H9 (cell line): ENCODE results near the gene LRP1. TPM values are rescaled to one million over a fixed set of nuclear protein-coding genes. Genes with fewer than 3 reads are reported as not detected.

Experiments
- DNase-seq: peaks from one replicate; pipeline ENCODE4 v3.0.0-alpha.2; 2017
- H2AFZ ChIP-seq: one replicate; pipeline ENCODE4 v1.6.1; 2013; ENCODE audit warnings: mild to moderate bottlenecking, low read length, control low read depth, moderate library complexity
- H2AK5ac ChIP-seq: 2 replicates; pipeline ENCODE4 v1.6.1; 2013; ENCODE audit warnings: low read length, control low read depth, mixed read lengths; ENCODE audit not compliant: insufficient read length
- H2BK120ac ChIP-seq: one replicate; pipeline ENCODE4 v1.6.1; 2013; ENCODE audit warnings: low read depth, mild to moderate bottlenecking, low read length, control low read depth, inconsistent platforms; ENCODE audit not compliant: poor library complexity, severe bottlenecking
- H2BK12ac ChIP-seq: 2 replicates; pipeline ENCODE4 v1.6.1; 2013; ENCODE audit warnings: low read length, control low read depth, mixed read lengths, low read depth; ENCODE audit not compliant: insufficient read length
- H2BK15ac ChIP-seq: 2 replicates; pipeline ENCODE4 v1.6.1; 2013; ENCODE audit warnings: low read depth, low read length, control low read depth
- H2BK20ac ChIP-seq: one replicate; pipeline ENCODE4 v1.6.1; 2013; ENCODE audit warnings: low read depth, mild to moderate bottlenecking, low read length, control low read depth, inconsistent platforms; ENCODE audit not compliant: poor library complexity, severe bottlenecking
- H2BK5ac ChIP-seq: 2 replicates; pipeline ENCODE4 v1.6.1; 2013; ENCODE audit warnings: low read length, control low read depth, mixed read lengths; ENCODE audit not compliant: insufficient read length
- H3K14ac ChIP-seq: 2 replicates; pipeline ENCODE4 v1.6.1; 2013; ENCODE audit warnings: low read length, control low read depth; ENCODE audit not compliant: insufficient read depth
- H3K18ac ChIP-seq: 2 replicates; pipeline ENCODE4 v1.6.1; 2013; ENCODE audit warnings: low read depth, mild to moderate bottlenecking, mixed read lengths, low read length, control low read depth; ENCODE audit not compliant: insufficient read length
- H3K23ac ChIP-seq: 2 replicates; pipeline ENCODE4 v1.6.1; 2013; ENCODE audit warnings: low read length, control low read depth, mixed read lengths, low read depth; ENCODE audit not compliant: insufficient read length
- H3K23me2 ChIP-seq: 2 replicates; pipeline ENCODE4 v1.6.1; 2013; ENCODE audit warnings: low read depth, mild to moderate bottlenecking, mixed read lengths, low read length, control low read depth; ENCODE audit not compliant: insufficient read length, poor library complexity, severe bottlenecking
- H3K27ac ChIP-seq: 2 replicates; pipeline ENCODE4 v1.5.1; 2013; ENCODE audit warnings: low read length, control low read depth, mixed read lengths, low read depth; ENCODE audit not compliant: insufficient read length
- H3K27me3 ChIP-seq: 2 replicates; pipeline ENCODE4 v1.6.1; 2013; ENCODE audit warnings: low read length, control low read depth, inconsistent platforms; ENCODE audit not compliant: insufficient read depth
- H3K4ac ChIP-seq: 2 replicates; pipeline ENCODE4 v1.6.1; 2013; ENCODE audit warnings: low read depth, mild to moderate bottlenecking, control low read depth, inconsistent platforms, low read length, moderate library complexity
- H3K4me1 ChIP-seq: 2 replicates; pipeline ENCODE4 v1.6.1; 2013; ENCODE audit warnings: low read length, control low read depth, inconsistent platforms; ENCODE audit not compliant: insufficient read depth
- H3K4me2 ChIP-seq: 2 replicates; pipeline ENCODE4 v1.6.1; 2013; ENCODE audit warnings: low read length, control low read depth, mixed read lengths; ENCODE audit not compliant: insufficient read length, insufficient read depth
- H3K56ac ChIP-seq: 2 replicates; pipeline ENCODE4 v1.6.1; 2013; ENCODE audit warnings: low read depth, mild to moderate bottlenecking, mixed read lengths, low read length, control low read depth; ENCODE audit not compliant: insufficient read length
- H3K79me1 ChIP-seq: 2 replicates; pipeline ENCODE4 v1.6.1; 2013; ENCODE audit warnings: low read depth, mild to moderate bottlenecking, moderate library complexity, low read length, control low read depth, inconsistent platforms; ENCODE audit not compliant: insufficient read depth, poor library complexity, severe bottlenecking
- H3K79me2 ChIP-seq: 2 replicates; pipeline ENCODE4 v1.6.1; 2013; ENCODE audit warnings: low read length, control low read depth, inconsistent platforms; ENCODE audit not compliant: insufficient read depth
- H3K9ac ChIP-seq: 2 replicates; pipeline ENCODE4 v1.6.1; 2013; ENCODE audit warnings: low read length, control low read depth, mixed read lengths; ENCODE audit not compliant: insufficient read length; ENCODE audit errors: extremely low read depth
- H3K9me3 ChIP-seq: one replicate; pipeline ENCODE4 v1.6.1; 2013; ENCODE audit warnings: low read depth, low read length, inconsistent platforms; ENCODE audit not compliant: control insufficient read depth
- H3T11ph ChIP-seq: one replicate; pipeline ENCODE4 v1.6.1; 2013; ENCODE audit warnings: mild to moderate bottlenecking, low read length, control low read depth, inconsistent platforms
- H4K20me1 ChIP-seq: one replicate; pipeline ENCODE4 v1.6.1; 2013; ENCODE audit not compliant: control insufficient read depth, insufficient read length, insufficient read depth
- H4K5ac ChIP-seq: 2 replicates; pipeline ENCODE4 v1.6.1; 2013; ENCODE audit warnings: low read depth, mild to moderate bottlenecking, mixed read lengths, low read length, control low read depth; ENCODE audit not compliant: insufficient read length
- H4K8ac ChIP-seq: replicated peaks from 2 replicates; pipeline ENCODE4 v1.6.1; 2013; ENCODE audit warnings: low read length, control low read depth, mixed read lengths, low read depth; ENCODE audit not compliant: insufficient read length
- H4K91ac ChIP-seq: 2 replicates; pipeline ENCODE4 v1.6.1; 2013; ENCODE audit warnings: low read depth, mild to moderate bottlenecking, moderate library complexity, mixed read lengths, low read length, control low read depth; ENCODE audit not compliant: insufficient read length
- H3K27ac Mint-ChIP-seq, 3 experiments: 2 replicates in 2 of 3; 3 replicates in 1 of 3; pipeline ENCODE4 v1.8.0; 2020 to 2021; ENCODE audit warnings: mixed read lengths in 3 of 3, mild to moderate bottlenecking in 1 of 3, moderate library complexity in 1 of 3
- H3K27me3 Mint-ChIP-seq: 2 replicates; pipeline ENCODE4 v1.8.0; 2021; ENCODE audit warnings: low read depth, mild to moderate bottlenecking, moderate library complexity, mixed read lengths
- H3K36me3 Mint-ChIP-seq, 3 experiments: 2 replicates in 2 of 3; 3 replicates in 1 of 3; pipeline ENCODE4 v1.8.0; 2020 to 2021; ENCODE audit warnings: low read depth in 3 of 3, mixed read lengths in 3 of 3; ENCODE audit not compliant: insufficient read depth in 1 of 3
- H3K4me1 Mint-ChIP-seq, 2 experiments: 2 replicates each; pipeline ENCODE4 v1.8.0; 2020; ENCODE audit warnings: mixed read lengths in 2 of 2
- H3K4me3 Mint-ChIP-seq, 2 experiments: 2 replicates in 1 of 2; 3 replicates in 1 of 2; pipeline ENCODE4 v1.8.0; 2020 to 2021; ENCODE audit warnings: mild to moderate bottlenecking in 2 of 2, mixed read lengths in 2 of 2, moderate library complexity in 1 of 2
- H3K9me3 Mint-ChIP-seq, 2 experiments: 2 replicates in 1 of 2; 3 replicates in 1 of 2; pipeline ENCODE4 v1.8.0; 2020; ENCODE audit warnings: mild to moderate bottlenecking in 2 of 2, mixed read lengths in 2 of 2, moderate library complexity in 1 of 2
- CTCF ChIP-seq: fragments of 200-600 bp; sonication (generic); conservative IDR thresholded peaks from 3 replicates; pipeline ENCODE4 v1.8.0; 2021; ENCODE audit warnings: antibody characterized with exemption, mild to moderate bottlenecking
- WGBS: extraction: QIAGEN DNeasy Blood & Tissue Kit; methylation state at CpG from one replicate; pipeline ENCODE4 v1.1.7; 2013; ENCODE audit warnings: missing lambda C conversion rate, low lambda C conversion rate, mixed read lengths; ENCODE audit not compliant: insufficient read length; ENCODE audit errors: extremely low coverage; 5-methylcytosine and 5-hydroxymethylcytosine counted together
- total RNA-seq: library from RNA; stranded (reverse); gene quantifications from 2 replicates; pipeline ENCODE4 v1.2.1, GENCODE V29; 2021

Gene LRP1
- total RNA-seq, 1 experiment from 2014 or later = 115 TPM

- H2BK12ac ChIP-seq = no peak overlapping the region
- no peak for TF ChIP-seq CTCF
- no peak overlapping the region for H3K56ac ChIP-seq
- H3K23ac ChIP-seq = no peak overlapping the region
- H3T11ph ChIP-seq = no peak overlapping the region
- WGBS = no CpG with 5 or more reads among the region's 7 CpGs
- peaks cover 8% of the 10 kb centered on the region for H3K79me1 ChIP-seq
- H2BK15ac ChIP-seq = no peak overlapping the region
- peaks cover 14% of the 10 kb centered on the region; the same call in 1 of the 2 replicates for H3K79me2 ChIP-seq
- Mint-ChIP-seq H3K9me3 (peaks cover 3 to 7% of the 10 kb centered on the region in 2 experiments; a peak in 3 of 5 replicates), H3K36me3 (peaks cover 7 to 10% (median 10%) of the 10 kb centered on the region in 3 experiments), H3K4me3 (peak overlapping the region; percentile 86 to 91; a peak in 4 of 5 replicates), H3K27me3 (no peaks in the 10 kb centered on the region; the same call in 1 of the 2 replicates), H3K4me1 (peaks cover 32 to 41% of the 10 kb centered on the region in 2 experiments), H3K27ac (0 out of 7 replicates have a peak overlapping the region, but pooled peaks of 1 of the 3 experiments have one; percentile 13)
- no peak overlapping the region for H4K5ac ChIP-seq
- H4K91ac ChIP-seq = no peak overlapping the region
- H3K27me3 ChIP-seq = no peaks in the 10 kb centered on the region
- H3K27ac ChIP-seq = no peak overlapping the region
- H3K4me2 ChIP-seq = peak overlapping the region; percentile 75
- H2AFZ ChIP-seq = no peak overlapping the region
- no peak for DNase-seq
- H3K14ac ChIP-seq = no peak overlapping the region
- H3K9ac ChIP-seq = no peak overlapping the region
- no peaks in the 10 kb centered on the region for H4K20me1 ChIP-seq
- no peak overlapping the region for H4K8ac ChIP-seq
- no peak overlapping the region for H2BK20ac ChIP-seq
- H3K18ac ChIP-seq = no peak overlapping the region
- no peak overlapping the region for H2AK5ac ChIP-seq
- H3K4ac ChIP-seq = no peak overlapping the region
- no peak overlapping the region for H2BK5ac ChIP-seq
- peaks cover 4% of the 10 kb centered on the region for H3K23me2 ChIP-seq
- H2BK120ac ChIP-seq = no peak overlapping the region
- H3K9me3 ChIP-seq = no peaks in the 10 kb centered on the region
- H3K4me1 ChIP-seq = peaks cover 10% of the 10 kb centered on the region
Measured at GRCh38 chr12:57126561-57126960, 1.7 kb upstream of the LRP1 start.
